GM18870 (cell line): ENCODE results near the gene MYEF2.

ENCODE experiments used
- ATAC-seq: cut with Tn5 transposase; IDR thresholded peaks from one replicate; pipeline ENCODE4 v1.9.1; 2021; ENCODE audit warnings: moderate library complexity; ENCODE audit not compliant: unreplicated experiment

The MYEF2 gene

DNA sequence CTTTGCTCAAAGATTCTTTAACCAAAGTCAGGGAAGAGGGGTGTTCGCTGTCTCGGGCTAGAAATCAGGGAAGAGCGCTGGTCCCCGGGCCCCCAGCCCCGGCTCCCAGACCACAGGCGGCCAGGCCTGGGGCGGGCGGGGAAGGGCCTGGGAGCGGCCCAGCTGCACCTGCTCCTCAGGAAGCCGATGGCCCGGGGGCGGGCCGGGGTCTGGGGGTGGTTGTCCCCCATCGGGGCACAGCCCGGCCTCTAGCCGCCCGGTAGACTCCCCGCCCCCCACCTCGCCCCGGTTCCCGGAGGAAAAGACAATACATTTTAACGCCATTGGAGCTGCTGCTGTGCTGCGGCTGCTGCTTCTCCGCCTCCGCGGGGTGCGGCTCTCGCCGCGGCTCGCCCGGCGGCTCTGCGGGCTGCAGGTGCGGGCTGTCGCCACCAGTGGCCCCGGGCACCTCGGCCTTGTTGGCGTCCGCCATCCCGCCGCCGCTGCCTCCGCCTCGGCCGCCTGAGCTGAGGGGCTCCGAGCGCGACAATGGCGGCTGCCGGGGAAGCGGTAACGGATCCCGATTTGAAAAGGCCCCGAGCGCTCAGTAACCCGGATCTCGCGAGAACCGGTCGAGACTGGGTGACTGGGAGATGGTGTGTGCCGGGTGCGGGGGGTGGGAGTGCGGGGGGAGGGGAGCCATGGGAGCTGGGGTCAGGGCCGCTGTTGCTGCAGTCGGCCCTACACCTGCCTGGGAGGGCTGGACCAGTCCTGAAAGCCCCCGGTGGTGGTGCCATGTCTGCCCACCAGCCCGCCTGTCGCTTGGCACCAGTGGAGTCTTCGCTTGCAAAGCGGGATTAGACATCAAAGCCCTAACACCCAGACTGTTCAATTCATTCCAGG is at the start of gene MYEF2:
Gene MYEF2 (minus strand): TSS at position 530 of the 882 bp plus-strand sequence. CDS start 58 bp downstream, at position 472.
- ATAC-seq: peak; percentile 41

DNA sequence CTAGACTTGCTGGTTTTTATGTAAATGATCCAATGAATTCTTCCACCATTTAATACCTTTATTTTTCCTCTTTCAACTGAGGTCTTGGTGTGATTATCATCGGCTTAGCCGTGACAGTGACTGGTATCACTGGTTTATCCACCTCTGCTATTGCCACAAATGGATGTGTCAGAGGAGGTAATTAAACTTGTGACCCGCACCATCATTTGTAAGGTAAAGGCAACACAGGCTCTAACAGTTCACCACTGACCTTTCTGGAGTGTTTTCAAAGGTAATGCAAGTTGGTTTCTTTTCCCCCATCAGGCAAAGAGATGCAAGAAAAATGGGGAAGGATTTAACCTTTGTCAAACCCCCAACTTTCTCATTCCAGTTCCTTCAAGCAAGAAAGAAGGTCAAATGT is 47.7 kb upstream of the MYEF2 start:
- ATAC-seq: no peak

DNA sequence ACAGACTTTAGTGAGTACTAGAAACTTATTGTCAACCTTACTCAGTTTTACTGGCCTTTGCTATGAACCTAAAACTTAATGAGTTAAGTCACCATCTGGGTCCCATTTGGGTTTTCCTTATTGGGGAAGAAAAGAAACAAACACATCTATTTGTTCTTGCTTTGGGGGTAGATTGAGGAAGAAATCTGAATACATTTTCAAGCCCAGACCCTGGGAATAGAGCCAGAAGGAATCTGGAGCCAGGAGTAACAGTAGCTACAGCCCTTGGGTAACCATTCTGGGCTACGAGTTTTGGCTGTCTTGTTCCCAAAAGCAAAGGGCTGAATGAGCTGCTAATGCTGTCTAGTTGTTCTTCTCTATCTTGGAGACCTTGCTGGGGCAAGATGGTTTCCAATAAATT is 44.5 kb upstream of the MYEF2 start:
- ATAC-seq: no peak

GRCh38 chr15:48221885-48222284 is 43.8 kb upstream of the MYEF2 start:
- no peak for ATAC-seq

DNA sequence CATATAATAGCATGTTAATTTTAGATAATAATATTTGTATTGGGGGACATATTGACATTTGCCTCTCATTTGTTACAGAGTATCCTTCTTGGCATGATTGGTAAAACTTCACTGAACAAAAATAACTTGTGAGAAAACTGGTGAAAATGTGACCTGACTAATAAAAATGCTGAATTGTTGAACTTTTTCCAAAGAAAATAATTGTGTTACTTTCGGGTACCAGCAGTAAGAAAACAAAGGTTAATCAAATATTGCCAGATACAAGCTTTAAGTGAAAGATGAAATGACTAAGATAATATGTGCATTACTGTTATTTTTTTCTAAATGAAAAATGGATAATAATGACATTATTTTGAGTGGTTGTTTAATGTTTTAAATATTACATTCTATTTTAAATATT is 43.2 kb upstream of the MYEF2 start:
- ATAC-seq: no peak

DNA sequence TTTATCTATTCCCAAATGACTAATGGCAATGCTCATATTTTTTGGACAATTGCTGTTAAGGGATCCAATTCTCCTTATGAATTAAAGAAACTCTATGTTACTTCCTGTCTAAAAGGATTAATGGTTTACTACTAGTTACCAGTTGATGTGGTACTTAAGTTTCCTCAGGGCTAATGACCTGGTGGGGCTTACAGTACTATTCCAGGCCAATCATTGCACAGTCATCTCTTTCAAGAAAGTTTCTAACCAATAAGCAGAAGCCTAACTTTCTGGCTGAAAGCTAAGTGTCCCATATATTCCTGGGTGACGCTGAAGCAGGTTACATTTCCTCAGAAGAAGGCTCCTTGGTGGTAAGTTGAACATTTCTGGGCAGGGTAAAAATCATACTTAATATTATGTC is 27.9 kb upstream of the MYEF2 start, which contains the start of gene SLC12A1:
Gene SLC12A1 (plus strand): TSS at position 322 of the 400 bp plus-strand sequence. CDS start 1,418 bp downstream, outside the sequence.
- ATAC-seq: no peak

DNA sequence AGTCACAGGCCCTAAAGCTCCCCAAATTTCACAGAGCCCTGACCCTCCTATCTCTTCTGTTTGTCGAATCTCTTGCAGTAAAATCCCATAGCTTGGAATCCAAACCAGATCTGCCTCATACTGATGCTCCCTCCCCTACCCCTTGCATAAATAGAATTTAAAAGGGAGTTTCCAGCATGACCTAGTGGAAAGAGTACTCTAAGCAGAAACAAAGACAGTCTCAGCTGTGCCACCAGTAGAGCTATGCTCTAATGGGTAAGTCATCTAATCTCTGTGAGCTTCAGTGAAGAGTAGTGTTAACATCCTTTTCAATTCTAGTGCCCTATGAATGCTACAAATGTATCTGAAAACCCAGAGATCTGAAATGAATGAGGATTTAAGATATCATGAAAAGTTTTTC is 24.0 kb upstream of the MYEF2 start:
- ATAC-seq: no peak

GRCh38 chr15:48191574-48192225 is 13.6 kb upstream of the MYEF2 start, which contains the start of gene CTXN2:
CTXN2 (plus strand) TSS chr15:48191665; CDS start chr15:48201301, 9,636 bp downstream.
- ATAC-seq: no peak

DNA sequence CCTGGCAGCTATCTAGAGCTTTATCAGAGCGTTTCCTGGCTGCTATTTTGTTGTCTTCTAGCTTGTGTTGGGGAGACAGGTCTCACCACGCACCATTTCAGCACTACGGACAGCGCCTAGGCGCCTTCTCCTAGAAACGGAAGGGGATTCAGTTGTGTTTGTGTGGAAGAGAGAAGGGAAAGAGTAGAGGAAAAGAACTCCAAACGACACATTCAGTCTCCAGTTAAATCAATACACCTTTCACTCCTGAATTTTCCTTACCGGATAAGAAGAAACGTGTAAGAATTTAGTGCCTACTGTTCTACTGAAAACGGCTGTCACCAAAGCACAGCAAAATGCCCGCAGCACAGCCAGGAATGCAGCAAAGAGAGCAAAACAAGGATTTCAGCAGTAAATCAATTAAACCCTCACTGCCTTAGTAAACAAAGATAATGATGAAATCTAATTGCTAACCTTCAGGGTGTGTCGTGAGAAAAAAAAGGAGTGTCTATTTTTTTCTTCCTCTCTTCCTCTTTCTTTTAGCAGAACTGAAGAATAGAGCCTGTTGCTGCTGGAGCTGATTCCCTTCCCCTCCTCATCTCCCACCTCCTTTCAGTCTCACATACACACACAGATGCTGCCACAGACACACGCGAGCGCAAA is 13.0 kb upstream of the MYEF2 start:
- ATAC-seq: no peak

DNA sequence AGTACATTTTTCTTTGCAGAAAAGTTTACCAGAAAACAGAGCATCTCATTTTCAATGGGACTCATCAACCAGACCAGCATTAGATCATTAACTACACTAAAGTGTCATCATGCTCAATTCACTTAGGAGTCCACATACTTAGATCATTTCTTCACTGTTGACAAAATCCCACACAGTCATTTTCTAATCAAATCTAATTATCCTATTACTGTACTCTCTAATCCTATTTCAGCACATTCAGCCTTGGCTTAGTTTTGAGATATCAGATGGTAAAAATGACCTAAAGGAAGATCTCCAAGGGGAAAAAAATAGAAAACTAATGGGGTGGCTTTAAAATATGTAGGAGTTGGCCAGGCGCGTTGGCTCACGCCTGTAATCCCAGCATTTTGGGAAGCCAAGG is 8.2 kb upstream of the MYEF2 start:
- ATAC-seq: no peak

GRCh38 chr15:48185529-48185928 is 7.4 kb upstream of the MYEF2 start:
- no peak for ATAC-seq

- ATAC-seq: no peak
Measured at GRCh38 chr15:48182749-48183148, 4.7 kb upstream of the MYEF2 start.

- ATAC-seq: no peak
Measured at GRCh38 chr15:48178648-48178931, 495 bp upstream of the MYEF2 start.

- peak; percentile 66 for ATAC-seq
Measured at GRCh38 chr15:48177383-48177765, 721 bp downstream of the MYEF2 start.

DNA sequence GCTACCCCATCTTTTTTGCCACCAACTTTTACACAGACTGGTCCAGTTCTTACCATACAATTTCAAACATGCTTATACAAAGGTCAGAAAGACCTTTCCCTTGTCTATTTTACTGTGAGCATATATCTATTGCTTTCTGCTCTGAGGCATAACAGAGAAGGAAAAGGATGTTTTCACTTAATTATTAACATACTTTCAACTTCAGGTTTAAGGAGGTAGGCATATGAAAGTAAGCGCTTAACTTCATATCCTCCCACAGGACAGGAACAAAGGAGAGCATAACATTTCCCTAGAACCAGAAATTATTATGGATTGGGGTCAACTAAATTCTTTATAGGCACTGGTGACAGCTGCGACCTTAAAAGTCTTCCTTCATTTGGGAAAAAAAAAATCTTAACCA is 1.1 kb downstream of the MYEF2 start:
- ATAC-seq: peak; percentile 43

DNA sequence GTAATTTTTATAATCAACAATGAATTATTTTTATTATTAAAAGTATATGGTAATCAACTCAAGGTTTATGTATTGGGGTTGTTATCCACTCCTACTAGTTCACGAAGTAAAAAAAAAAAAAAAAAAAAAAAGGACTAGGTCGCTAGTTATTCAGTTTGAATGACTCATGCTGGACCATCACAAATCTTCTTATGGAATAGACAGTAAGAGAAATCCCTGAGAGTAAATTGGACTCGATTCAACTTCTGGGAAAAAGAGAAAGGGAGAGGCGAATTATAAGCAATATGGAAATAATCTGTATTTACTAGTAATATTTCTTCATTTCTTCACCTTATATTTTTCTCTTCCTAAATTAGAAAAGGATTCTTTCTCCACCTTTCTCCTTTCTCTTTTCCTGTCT is 2.0 kb downstream of the MYEF2 start:
- no peak for ATAC-seq

GRCh38 chr15:48175126-48175525 is 3.0 kb downstream of the MYEF2 start:
- peak; percentile 38 for ATAC-seq

DNA sequence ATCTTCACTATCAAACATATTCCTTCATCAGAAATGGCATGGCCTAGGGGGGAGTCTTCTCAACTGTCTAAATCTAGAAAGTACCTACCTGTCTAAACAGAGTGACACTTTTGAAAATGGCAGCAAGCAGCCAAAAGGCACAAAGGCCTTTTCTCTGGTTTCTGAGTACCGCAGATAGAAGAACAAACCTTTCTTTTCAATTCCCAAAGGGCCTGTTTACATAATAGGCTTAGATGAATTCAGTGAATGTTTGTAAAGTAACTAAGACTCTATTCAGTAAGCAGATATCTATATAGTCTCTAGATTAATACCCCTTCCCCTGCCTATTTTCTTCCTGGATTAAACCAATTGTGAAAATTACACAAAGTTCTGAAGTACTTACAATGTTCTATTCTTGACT is 7.1 kb downstream of the MYEF2 start:
- ATAC-seq: no peak

DNA sequence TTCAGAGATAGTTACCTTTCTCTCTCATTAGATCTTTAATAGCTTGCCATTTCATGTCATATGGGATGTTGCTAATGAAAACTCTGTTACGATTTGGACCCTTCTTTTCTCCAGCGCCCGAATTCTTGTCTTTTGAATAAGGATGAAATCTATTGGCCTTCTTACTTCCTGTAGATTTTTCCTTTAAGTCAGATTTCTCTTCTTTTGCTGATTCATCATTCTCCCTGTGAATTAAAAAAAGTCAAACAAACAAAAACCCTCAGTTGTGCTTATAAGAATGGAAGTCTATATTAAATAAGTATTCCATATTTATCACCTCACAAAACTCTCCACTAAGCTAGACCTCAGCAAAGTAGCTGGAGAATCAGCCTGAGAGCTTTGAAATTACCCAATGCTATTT is 9.5 kb downstream of the MYEF2 start:
- no peak for ATAC-seq

DNA sequence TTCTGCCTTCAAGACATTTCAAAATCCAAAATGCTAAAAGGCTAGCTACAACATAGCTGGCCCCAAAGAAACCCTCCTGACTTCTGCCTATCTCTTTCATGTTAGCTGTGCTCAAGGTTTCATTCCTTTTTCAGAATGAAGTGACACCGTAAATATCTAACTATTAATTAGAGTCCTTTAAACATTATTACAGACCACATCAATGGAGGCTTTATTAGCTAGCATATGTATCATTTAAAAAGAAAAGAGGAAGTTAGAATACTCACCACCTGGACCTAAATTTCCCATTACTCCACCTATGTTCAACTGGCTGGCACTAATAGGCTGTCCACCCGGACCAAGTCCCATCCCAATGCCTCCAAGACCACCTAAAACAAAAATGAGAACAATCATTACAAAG is 24.6 kb downstream of the MYEF2 start:
- ATAC-seq: no peak

DNA sequence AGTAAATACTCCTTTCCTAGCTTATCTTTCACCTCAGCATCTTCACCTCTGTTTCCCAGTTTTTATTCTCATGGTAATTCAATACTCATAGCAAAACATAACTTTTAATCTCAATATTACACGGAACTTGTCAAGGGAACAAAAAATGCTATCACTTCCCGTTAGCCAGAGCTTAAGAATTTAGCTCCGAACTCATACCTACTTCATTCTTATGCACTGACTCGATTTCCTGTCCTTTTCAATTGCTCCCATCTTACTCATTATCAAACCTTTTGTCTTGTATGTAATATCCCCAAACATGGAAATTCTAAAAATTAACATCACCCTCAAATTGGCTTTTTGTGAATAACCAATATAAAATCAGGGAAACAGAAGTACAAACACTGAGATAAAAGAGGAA is 28.2 kb downstream of the MYEF2 start:
- no peak for ATAC-seq

- ATAC-seq: no peak
Measured at GRCh38 chr15:48147358-48147757, 30.7 kb downstream of the MYEF2 start.
